Endodermal cell (in vitro differentiated cells): ENCODE data around the gene TESK1. TPM values are rescaled to one million over a fixed set of nuclear protein-coding genes. Genes with fewer than 3 reads are reported as not detected.

ENCODE experiments used
- DNase-seq: peaks from one replicate; pipeline ENCODE4 v3.0.0-alpha.2; 2017
- H3K27ac ChIP-seq: 2 replicates; pipeline ENCODE4 v1.5.1; 2013; ENCODE audit warnings: mild to moderate bottlenecking, low read depth, low read length, moderate library complexity
- H3K27me3 ChIP-seq: 2 replicates; pipeline ENCODE4 v1.6.1; 2013; ENCODE audit warnings: mild to moderate bottlenecking, low read length, moderate library complexity; ENCODE audit not compliant: insufficient read depth, control insufficient read depth, poor library complexity, severe bottlenecking
- H3K36me3 ChIP-seq: 2 replicates; pipeline ENCODE4 v1.7.0; 2013; ENCODE audit warnings: mild to moderate bottlenecking, low read length, moderate library complexity; ENCODE audit not compliant: control insufficient read depth, insufficient read depth
- H3K4me1 ChIP-seq: one replicate; pipeline ENCODE4 v1.7.0; 2013; ENCODE audit warnings: low read length; ENCODE audit not compliant: control insufficient read depth, insufficient read depth
- H3K4me3 ChIP-seq: 2 replicates; pipeline ENCODE4 v1.5.1; 2013; ENCODE audit warnings: mild to moderate bottlenecking, low read length, moderate library complexity
- H3K9ac ChIP-seq: 2 replicates; pipeline ENCODE4 v1.6.1; 2013; ENCODE audit warnings: mild to moderate bottlenecking, low read length, moderate library complexity; ENCODE audit not compliant: poor library complexity, severe bottlenecking; ENCODE audit errors: extremely low read depth
- H3K9me3 ChIP-seq: 2 replicates; pipeline ENCODE4 v1.6.1; 2013; ENCODE audit warnings: mild to moderate bottlenecking, low read length, moderate library complexity; ENCODE audit not compliant: control insufficient read depth
- H3K27ac Mint-ChIP-seq: 2 replicates; pipeline ENCODE4 v1.8.0; 2020; ENCODE audit warnings: mixed read lengths
- H3K27me3 Mint-ChIP-seq: 2 replicates; pipeline ENCODE4 v1.8.0; 2021; ENCODE audit warnings: mild to moderate bottlenecking, mixed read lengths; ENCODE audit not compliant: insufficient read depth
- H3K36me3 Mint-ChIP-seq: 2 replicates; pipeline ENCODE4 v1.8.0; 2020; ENCODE audit warnings: low read depth, mixed read lengths
- H3K4me1 Mint-ChIP-seq: 2 replicates; pipeline ENCODE4 v1.8.0; 2020; ENCODE audit warnings: mixed read lengths
- H3K4me3 Mint-ChIP-seq: 2 replicates; pipeline ENCODE4 v1.8.0; 2020; ENCODE audit warnings: mild to moderate bottlenecking, moderate library complexity, mixed read lengths
- H3K9me3 Mint-ChIP-seq: 2 replicates; pipeline ENCODE4 v1.8.0; 2020; ENCODE audit warnings: mild to moderate bottlenecking, mixed read lengths
- CTCF ChIP-seq: fragments of 200-600 bp; sonication (generic); conservative IDR thresholded peaks from 2 replicates; pipeline ENCODE4 v1.5.0; 2021; ENCODE audit warnings: antibody characterized with exemption, mild to moderate bottlenecking
- WGBS, 2 experiments: methylation state at CpG; one replicate each; pipeline versions ENCODE4 v1.1.5 to v1.1.7; 2013; ENCODE audit warnings: missing lambda C conversion rate in 2 of 2, mixed read lengths in 1 of 2; ENCODE audit not compliant: insufficient coverage in 1 of 2, insufficient read length in 1 of 2; 5-methylcytosine and 5-hydroxymethylcytosine counted together
- total RNA-seq, 2 donors: library from RNA; stranded (reverse); fragmentation: NEBNext Ultra II Directional in 1 of 2; extraction: Animal tissue kit (Norgen Biotek cat#: 25700) in 1 of 2; gene quantifications; 2 replicates in 1 of 2; 3 replicates in 1 of 2; pipeline ENCODE4 v1.2.1, GENCODE V29; 2021

Gene TESK1
- total RNA-seq, 2 donors from 2014 or later, result 30.7 to 35.2 TPM

- no peak overlapping the region for H3K4me3 Mint-ChIP-seq
- Histone ChIP-seq H3K4me3 (no peak overlapping the region), H3K9ac (no peak overlapping the region), H3K27me3 (no peaks in the 10 kb centered on the region), H3K9me3 (no peaks in the 10 kb centered on the region), H3K27ac (no peak overlapping the region), H3K4me1 (no peaks in the 10 kb centered on the region), H3K36me3 (peaks cover 35% of the 10 kb centered on the region)
- no peak overlapping the region for H3K27ac Mint-ChIP-seq
- TF ChIP-seq CTCF, result no peak
- no peaks in the 10 kb centered on the region for H3K27me3 Mint-ChIP-seq
- H3K9me3 Mint-ChIP-seq, result no peaks in the 10 kb centered on the region
- H3K4me1 Mint-ChIP-seq, result no peaks in the 10 kb centered on the region
- H3K36me3 Mint-ChIP-seq, result peaks cover 26% of the 10 kb centered on the region
- 92 to 100% methylated on average over 3 to 6 of the region's 6 CpGs for WGBS, 2 experiments
- DNase-seq, result no peak
Measured at GRCh38 chr9:35557320-35557719, 47.7 kb upstream of the TESK1 start.

DNA sequence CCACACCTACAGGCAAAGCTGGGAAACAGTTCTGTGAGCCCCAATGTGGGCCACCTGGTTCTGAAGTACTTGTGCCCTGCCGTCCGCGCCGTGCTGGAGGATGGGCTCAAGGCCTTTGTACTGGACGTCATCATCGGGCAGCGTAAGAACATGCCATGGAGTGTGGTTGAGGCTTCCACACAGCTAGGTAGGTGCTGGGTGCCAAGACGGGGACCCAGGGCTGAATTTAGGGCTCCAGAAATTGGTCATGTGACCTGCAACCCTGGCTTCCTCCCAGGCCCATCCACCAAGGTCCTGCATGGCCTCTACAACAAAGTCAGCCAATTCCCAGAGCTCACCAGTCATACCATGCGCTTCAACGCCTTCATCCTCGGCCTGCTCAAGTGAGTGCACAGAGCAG, 46.9 kb upstream of the TESK1 start:
- H3K4me1 Mint-ChIP-seq, result no peaks in the 10 kb centered on the region
- Histone ChIP-seq H3K9ac (no peak overlapping the region), H3K27me3 (no peaks in the 10 kb centered on the region), H3K36me3 (peaks cover 35% of the 10 kb centered on the region), H3K27ac (no peak overlapping the region), H3K4me3 (no peak overlapping the region), H3K9me3 (no peaks in the 10 kb centered on the region), H3K4me1 (no peaks in the 10 kb centered on the region)
- H3K27me3 Mint-ChIP-seq, result no peaks in the 10 kb centered on the region
- DNase-seq, result no peak
- H3K27ac Mint-ChIP-seq, result no peak overlapping the region
- no peaks in the 10 kb centered on the region for H3K9me3 Mint-ChIP-seq
- TF ChIP-seq CTCF, result no peak
- H3K36me3 Mint-ChIP-seq, result peaks cover 26% of the 10 kb centered on the region
- 93 to 97% methylated on average over 9 to 11 of the region's 11 CpGs for WGBS, 2 experiments
- no peak overlapping the region for H3K4me3 Mint-ChIP-seq

GRCh38 chr9:35559792-35560530, 45.1 kb upstream of the TESK1 start:
- H3K4me3 ChIP-seq, result no peak overlapping the region
- no peaks in the 10 kb centered on the region for H3K9me3 Mint-ChIP-seq

More at GRCh38 chr9:35559792-35560530, 45.1 kb upstream of the TESK1 start:
- no peak for TF ChIP-seq CTCF
- DNase-seq, result no peak
- Histone ChIP-seq H3K4me1 (no peaks in the 10 kb centered on the region), H3K9me3 (no peaks in the 10 kb centered on the region), H3K9ac (no peak overlapping the region), H3K27me3 (no peaks in the 10 kb centered on the region), H3K36me3 (peaks cover 29% of the 10 kb centered on the region), H3K27ac (no peak overlapping the region)
- Mint-ChIP-seq H3K27ac (no peak overlapping the region), H3K27me3 (peaks cover 1% of the 10 kb centered on the region), H3K4me1 (peaks cover 8% of the 10 kb centered on the region), H3K36me3 (peaks cover 26% of the 10 kb centered on the region), H3K4me3 (no peak overlapping the region)
- 90 to 96% methylated on average over 9 to 20 of the region's 20 CpGs for WGBS, 2 experiments
